WI38 (cell line): ENCODE data around the gene TEP1.

ENCODE experiments used
- H3K4me3 ChIP-seq: 2 replicates; pipeline ENCODE4 v1.5.1; 2011; ENCODE audit warnings: low read depth, mild to moderate bottlenecking, control low read depth, low read length
- CTCF ChIP-seq: IDR thresholded peaks from 2 replicates; pipeline ENCODE4 v1.5.1; 2012; ENCODE audit warnings: low read depth, mild to moderate bottlenecking, control low read depth, low read length

The TEP1 gene

GRCh38 chr14:20438664-20439063 is 25.4 kb upstream of the TEP1 start:
- TF ChIP-seq CTCF: no peak
- H3K4me3 ChIP-seq: no peak overlapping the region

DNA sequence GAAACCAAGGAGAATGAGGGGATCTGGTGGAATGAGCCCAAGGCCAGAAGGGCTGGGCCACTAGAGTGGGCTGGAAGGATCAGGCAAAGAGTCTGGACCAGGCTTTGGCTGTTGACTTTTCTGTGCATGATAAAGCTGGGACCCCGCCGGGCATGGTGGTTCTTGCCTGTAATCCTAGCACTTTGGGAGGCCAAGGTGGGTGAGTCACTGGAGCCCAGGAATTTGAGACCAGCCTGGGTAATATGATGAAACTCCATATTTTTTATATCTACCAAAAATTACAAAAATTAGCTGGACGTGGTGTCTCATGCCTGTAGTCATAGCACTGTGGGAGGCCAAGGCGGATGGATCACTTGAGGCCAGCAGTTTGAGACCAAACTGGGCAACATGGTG is 23.1 kb upstream of the TEP1 start:
- no peak for TF ChIP-seq CTCF
- no peak overlapping the region for H3K4me3 ChIP-seq

DNA sequence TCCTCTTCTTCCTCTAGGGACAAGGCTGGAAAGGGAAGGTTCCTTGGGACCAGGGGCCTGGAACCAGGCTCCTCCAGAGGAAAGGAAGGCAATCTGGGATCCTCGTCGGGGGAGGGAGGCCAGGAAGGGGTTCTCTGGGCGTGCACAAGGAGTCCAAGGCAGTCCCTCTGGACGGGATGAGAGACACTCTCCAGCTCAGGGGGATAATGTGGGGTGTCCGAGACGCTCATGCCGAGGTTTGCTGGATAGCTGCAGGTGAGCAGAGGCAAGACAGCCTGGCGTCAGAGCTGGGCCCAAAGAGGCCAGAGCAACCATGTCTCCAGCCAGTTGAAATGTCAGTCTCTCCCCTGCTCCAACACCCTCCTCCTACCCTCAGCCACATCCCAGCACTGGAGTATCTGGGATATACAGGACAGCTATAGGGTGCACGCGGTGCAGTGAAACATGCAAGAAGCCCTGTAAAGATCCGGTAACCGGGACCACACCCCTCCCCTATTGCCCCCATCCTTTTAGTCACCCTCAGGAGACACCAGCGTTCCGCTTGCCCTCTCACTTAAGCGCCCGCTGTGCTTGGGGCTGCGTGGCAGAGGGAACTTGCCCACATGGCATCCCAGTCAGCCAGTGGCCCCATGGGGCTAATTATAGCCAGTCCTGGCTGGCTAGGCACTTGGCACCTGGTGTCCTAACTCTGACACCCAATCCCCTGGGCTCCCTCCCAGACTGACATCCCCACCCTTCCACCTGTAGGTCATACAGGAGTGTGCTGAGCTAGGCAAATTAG is 22.5 kb upstream of the TEP1 start, which contains the start of gene KLHL33:
TSS of gene KLHL33 (minus strand) at position 585 of the 781 bp plus-strand sequence. CDS start at position 230, 355 bp downstream.
- no peak within 1 kb of the TSS for H3K4me3 ChIP-seq
- no peak for TF ChIP-seq CTCF

GRCh38 chr14:20434701-20435581 is 21.6 kb upstream of the TEP1 start:
- no peak for TF ChIP-seq CTCF
- no peak overlapping the region for H3K4me3 ChIP-seq

DNA sequence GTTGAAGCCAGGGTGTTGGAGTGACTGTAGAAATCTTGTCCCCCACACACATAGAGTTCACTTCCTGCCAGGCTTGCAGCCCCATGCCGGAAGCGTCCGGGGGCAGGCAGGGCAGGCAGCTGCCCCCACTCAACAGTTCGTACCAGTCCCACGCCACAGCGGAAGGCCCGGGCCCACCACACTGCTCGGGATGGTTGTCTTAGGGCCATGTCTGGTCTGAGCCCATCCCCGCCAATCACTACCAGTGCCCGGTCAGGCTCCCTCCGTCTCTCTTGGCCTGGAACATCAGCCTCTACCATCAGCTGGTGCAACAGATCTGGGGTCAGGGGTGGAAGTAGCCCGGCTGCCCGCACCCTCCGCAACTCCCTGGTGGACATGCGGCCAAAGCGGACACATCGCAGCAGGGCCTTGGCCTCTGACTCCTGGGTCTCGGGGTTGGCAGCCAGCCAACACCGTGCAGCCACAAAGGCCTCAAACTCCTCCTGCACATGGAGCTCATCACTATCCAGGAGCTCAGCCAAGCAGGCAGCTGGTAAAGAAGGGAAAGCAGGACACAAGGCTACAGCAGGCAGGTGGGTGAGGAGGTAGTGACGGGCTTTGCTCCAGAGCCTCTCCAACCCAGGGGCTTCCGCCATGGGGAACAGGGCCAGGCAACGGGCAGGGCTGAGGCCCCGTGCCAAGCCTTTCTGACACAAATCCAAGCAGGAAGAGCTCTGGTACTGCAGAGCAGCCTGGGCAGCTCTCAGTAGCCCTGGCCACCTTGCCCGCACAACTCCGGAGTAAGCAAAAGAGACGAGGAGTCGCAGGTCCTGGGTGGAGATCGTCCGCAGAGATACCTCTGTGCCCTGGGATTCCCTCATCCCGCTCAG is 16.7 kb upstream of the TEP1 start:
- TF ChIP-seq CTCF: no peak
- no peak overlapping the region for H3K4me3 ChIP-seq

DNA sequence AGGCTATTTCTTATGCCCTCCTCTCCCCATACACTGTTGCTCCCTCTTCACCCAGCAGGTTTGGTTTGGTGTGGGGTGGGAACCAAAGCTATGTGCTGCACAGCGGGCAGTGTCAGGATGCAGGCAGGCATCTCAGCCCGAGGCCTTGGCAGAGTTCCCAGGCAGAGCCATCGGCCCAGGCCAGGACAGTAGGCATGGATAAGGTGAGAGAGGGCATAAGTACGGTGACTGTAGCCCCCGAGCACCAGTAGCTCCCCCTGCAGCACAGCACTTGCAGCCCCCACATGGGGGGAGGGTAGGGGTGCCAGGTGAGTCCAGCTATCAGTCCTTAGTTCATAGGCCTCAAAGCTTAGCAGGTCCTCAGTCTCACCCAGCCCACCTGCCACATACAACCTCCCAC is 15.5 kb upstream of the TEP1 start:
- TF ChIP-seq CTCF: no peak
- no peak overlapping the region for H3K4me3 ChIP-seq
